GM12878 (cell line): Measurements from ENCODE around the gene AVL9. TPM values are rescaled to one million over a fixed set of nuclear protein-coding genes. Genes with fewer than 3 reads are reported as not detected.

ENCODE experiments used
- BCL3 ChIP-seq: IDR thresholded peaks from 2 replicates; pipeline ENCODE4 v1.6.1; 2011; ENCODE audit warnings: borderline replicate concordance, low read depth, mild to moderate bottlenecking, moderate library complexity, low read length; ENCODE audit not compliant: insufficient read depth, poor library complexity, severe bottlenecking
- CHD1 ChIP-seq: IDR thresholded peaks from 2 replicates; pipeline ENCODE4 v1.6.1; 2012; ENCODE audit warnings: low read depth, low read length, improper control_type of control experiment
- CHD2 ChIP-seq: IDR thresholded peaks from 2 replicates; pipeline ENCODE4 v1.6.1; 2011; ENCODE audit warnings: low read depth, low read length, improper control_type of control experiment, borderline replicate concordance
- E4F1 ChIP-seq: fragments of 450-650 bp; IDR thresholded peaks from 2 replicates; pipeline ENCODE4 v1.6.1; 2018; ENCODE audit warnings: borderline replicate concordance, mild to moderate bottlenecking; ENCODE audit not compliant: partially characterized antibody
- ESRRA ChIP-seq: IDR thresholded peaks from 2 replicates; pipeline ENCODE4 v1.6.1; 2012; ENCODE audit warnings: mild to moderate bottlenecking, low read length, improper control_type of control experiment
- GABPA ChIP-seq: IDR thresholded peaks from 2 replicates; pipeline ENCODE4 v1.6.1; 2014; ENCODE audit warnings: antibody characterized with exemption, low read depth, mild to moderate bottlenecking, inconsistent platforms
- HDGF ChIP-seq: fragments of 450-650 bp; IDR thresholded peaks from 2 replicates; pipeline ENCODE4 v1.6.1; 2016; ENCODE audit warnings: antibody characterized with exemption
- JUNB ChIP-seq: IDR thresholded peaks from 2 replicates; pipeline ENCODE4 v1.6.1; 2016; ENCODE audit warnings: antibody characterized with exemption, mild to moderate bottlenecking
- KAT2A ChIP-seq: conservative IDR thresholded peaks from 2 replicates; pipeline ENCODE4 v1.6.1; 2011; ENCODE audit warnings: low read depth, low read length; ENCODE audit not compliant: control insufficient read depth
- MLLT1 ChIP-seq: fragments of 450-650 bp; IDR thresholded peaks from 2 replicates; pipeline ENCODE4 v1.6.1; 2016; ENCODE audit warnings: mild to moderate bottlenecking
- MXI1 ChIP-seq: fragments of 150-350 bp; IDR thresholded peaks from 2 replicates; pipeline ENCODE4 v1.6.1; 2011; ENCODE audit warnings: low read depth, mild to moderate bottlenecking, inconsistent platforms, low read length, improper control_type of control experiment
- NR2F1 ChIP-seq: fragments of 450-650 bp; conservative IDR thresholded peaks from 2 replicates; pipeline ENCODE4 v1.6.1; 2017; ENCODE audit warnings: mild to moderate bottlenecking
- PML ChIP-seq: IDR thresholded peaks from 2 replicates; pipeline ENCODE4 v1.6.1; 2012; ENCODE audit warnings: low read length, inconsistent platforms
- PRDM15 ChIP-seq: fragments of 450-650 bp; formaldehyde crosslinking; IDR thresholded peaks from 2 replicates; pipeline ENCODE4 v1.4.0; 2020; ENCODE audit warnings: mild to moderate bottlenecking, moderate library complexity
- RCOR1 ChIP-seq: conservative IDR thresholded peaks from 2 replicates; pipeline ENCODE4 v1.6.1; 2012; ENCODE audit warnings: low read depth, low read length, improper control_type of control experiment
- RFX5 ChIP-seq: IDR thresholded peaks from 2 replicates; pipeline ENCODE4 v1.6.1; 2011; ENCODE audit warnings: low read depth, low read length, improper control_type of control experiment
- SMARCA5 ChIP-seq: fragments of 450-650 bp; IDR thresholded peaks from 2 replicates; pipeline ENCODE4 v1.6.1; 2017; ENCODE audit warnings: mild to moderate bottlenecking
- SREBF1 ChIP-seq: IDR thresholded peaks from 2 replicates; pipeline ENCODE4 v1.6.1; 2012; ENCODE audit warnings: mild to moderate bottlenecking, low read length
- SREBF2 ChIP-seq: IDR thresholded peaks from 2 replicates; pipeline ENCODE4 v1.6.1; 2012; ENCODE audit warnings: mild to moderate bottlenecking, low read length
- TCF3 ChIP-seq: IDR thresholded peaks from 2 replicates; pipeline ENCODE4 v1.6.1; 2012; ENCODE audit warnings: low read depth, mild to moderate bottlenecking, low read length, borderline replicate concordance; ENCODE audit not compliant: insufficient read depth
- YBX1 ChIP-seq: fragments of 450-650 bp; IDR thresholded peaks from 2 replicates; pipeline ENCODE4 v1.6.1; 2016; ENCODE audit warnings: antibody characterized with exemption
- polyA plus RNA-seq, 11 experiments: library from polyadenylated mRNA; depleted of rRNA in 4 of 11; unstranded in 6 of 11; stranded (reverse) in 5 of 11; fragments of >200 nt; fragmentation: Nextera tagmentation in 4 of 11; fragmentation: Illumina TruSeq in 1 of 11; extraction: Ambion mirVana in 4 of 11; extraction: Trizol in 1 of 11; gene quantifications; 1 replicate in 1 of 11; 2 replicates in 10 of 11; pipeline versions ENCODE4 v1.2.1 to v1.2.3, GENCODE V29; 2011 to 2016; ENCODE audit warnings: inconsistent platforms in 2 of 11, missing spikeins in 2 of 11, low read depth in 1 of 11
- total RNA-seq, 4 experiments: library from RNA; depleted of rRNA in 3 of 4; stranded (reverse); fragments of >200 nt in 3 of 4; fragmentation: Illumina TruSeq in 1 of 4; extraction: Trizol in 1 of 4; gene quantifications; 2 replicates each; pipeline versions ENCODE4 v1.2.1 to v1.2.3, GENCODE V29; 2013 to 2021

AVL9 gene
- total and polyA plus RNA-seq, 10 of the 15 experiments (the other 5 are each of a cell fraction or from before 2014, with no cell fraction given) = 4.5 to 41.6 (median 20.1) TPM

GRCh38 chr7:32495298-32496051 lies at the start of gene AVL9 (continued):
- TF ChIP-seq PRDM15 (CRISPR knock-in tag) (no peak), HDGF (peak; percentile 60), SREBF1 (no peak), ESRRA (no peak), CHD1 (no peak), KAT2A (no peak), SREBF2 (no peak), RCOR1 (no peak), CHD2 (no peak), NR2F1 (peak; percentile 72), TCF3 (peak; percentile 63; the same call in 1 of the 2 replicates), GABPA (peak; percentile 59), JUNB (no peak), BCL3 (peak; percentile 34), YBX1 (no peak), SMARCA5 (peak; percentile 49; the same call in 1 of the 2 replicates), MLLT1 (no peak; the same call in 1 of the 2 replicates), RFX5 (no peak), PML (peak; percentile 86), E4F1 (peak; percentile 38), MXI1 (peak; percentile 12; the same call in 1 of the 2 replicates)
